ENCODE measurements around the gene FBXW11. TPM values are rescaled to one million over a fixed set of nuclear protein-coding genes. Genes with fewer than 3 reads are reported as not detected.

Gene FBXW11
- total and polyA plus RNA-seq, 8 donors = 47.6 to 56.9 (median 54.4) TPM

- no peak for DNase-seq
- peaks cover 0 to 11% of the 10 kb centered on the region in 2 donors for H3K9me3 ChIP-seq
- no peaks in the 10 kb centered on the region for H3K36me3 ChIP-seq
- no peak for ATAC-seq
- peaks cover 1 to 2% of the 10 kb centered on the region in 2 donors for H3K4me1 ChIP-seq
- no peak overlapping the region for H3K27ac ChIP-seq
- no peak for TF ChIP-seq CTCF (IDR thresholded peaks at IDR 0.05)
- no peaks in the 10 kb centered on the region for H3K27me3 ChIP-seq
- intact Hi-C loops (cut with DNase I) = no loop called here
- H3K4me3 ChIP-seq = no peak overlapping the region
Measured at GRCh38 chr5:171934586-171934985, 71.9 kb downstream of the FBXW11 start.

DNA sequence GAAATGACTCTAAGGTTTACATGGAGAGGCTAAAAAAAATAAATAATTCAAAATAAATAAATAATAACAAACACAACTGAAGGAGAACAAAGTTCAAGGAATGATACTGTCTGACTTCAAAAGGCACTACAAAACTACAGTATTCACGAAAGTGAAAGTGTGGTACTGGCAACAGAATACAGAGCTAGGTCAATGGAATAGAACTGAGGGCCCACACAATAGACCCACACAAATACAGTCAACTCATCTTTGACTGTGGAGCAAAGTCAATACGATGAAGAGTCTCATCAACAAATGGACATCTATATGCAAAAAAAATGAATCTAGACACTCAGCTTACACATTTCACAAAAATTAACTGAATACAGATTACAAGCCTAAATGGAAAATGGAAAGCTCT is 75.3 kb downstream of the FBXW11 start:
- no peaks in the 10 kb centered on the region for H3K36me3 ChIP-seq
- ATAC-seq = no peak
- H3K27ac ChIP-seq = no peak overlapping the region
- no peak overlapping the region for H3K4me3 ChIP-seq
- TF ChIP-seq CTCF (IDR thresholded peaks at IDR 0.05) = no peak
- peaks cover 0 to 6% of the 10 kb centered on the region in 2 donors for H3K4me1 ChIP-seq
- intact Hi-C loops (cut with DNase I) = no loop called here
- no peaks in the 10 kb centered on the region for H3K27me3 ChIP-seq
- no peak for DNase-seq
- H3K9me3 ChIP-seq = peaks cover 0 to 11% of the 10 kb centered on the region in 2 donors

DNA sequence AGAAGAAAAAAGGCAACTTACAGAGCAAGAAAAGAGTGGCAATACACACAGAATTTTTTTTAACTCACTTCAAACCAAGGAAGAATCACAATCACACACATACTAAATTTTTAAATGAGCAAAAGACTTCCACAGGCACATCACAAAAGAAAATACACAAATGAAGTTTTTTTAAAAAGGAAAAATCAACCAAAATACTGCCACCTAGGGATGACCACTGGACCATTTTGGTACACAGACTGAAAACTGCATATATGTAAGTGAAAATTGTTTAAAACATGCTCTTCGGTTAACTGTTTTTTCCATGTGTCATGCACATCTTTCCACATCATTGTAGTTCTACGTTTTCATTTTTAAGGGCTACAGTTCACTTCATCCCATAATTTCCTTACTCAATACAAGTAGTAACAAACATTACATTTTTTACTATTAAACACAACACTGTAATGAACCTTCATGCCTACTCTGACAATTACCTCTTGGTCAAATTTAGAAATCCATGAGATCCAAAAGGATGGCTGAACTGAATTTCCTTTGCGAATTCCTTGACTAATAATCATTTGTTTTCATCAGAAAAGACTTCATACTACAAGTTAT is 79.0 kb downstream of the FBXW11 start:
- DNase-seq = no peak
- TF ChIP-seq CTCF (IDR thresholded peaks at IDR 0.05) = peak in 1 of 2 donors; percentile 13
- Histone ChIP-seq H3K27ac (no peak overlapping the region), H3K27me3 (no peaks in the 10 kb centered on the region), H3K9me3 (peaks cover 0 to 4% of the 10 kb centered on the region in 2 donors), H3K4me3 (no peak overlapping the region), H3K36me3 (no peaks in the 10 kb centered on the region), H3K4me1 (peaks cover 0 to 10% of the 10 kb centered on the region in 2 donors)
- ATAC-seq = no peak
- intact Hi-C loops (cut with DNase I) = no loop called here

DNA sequence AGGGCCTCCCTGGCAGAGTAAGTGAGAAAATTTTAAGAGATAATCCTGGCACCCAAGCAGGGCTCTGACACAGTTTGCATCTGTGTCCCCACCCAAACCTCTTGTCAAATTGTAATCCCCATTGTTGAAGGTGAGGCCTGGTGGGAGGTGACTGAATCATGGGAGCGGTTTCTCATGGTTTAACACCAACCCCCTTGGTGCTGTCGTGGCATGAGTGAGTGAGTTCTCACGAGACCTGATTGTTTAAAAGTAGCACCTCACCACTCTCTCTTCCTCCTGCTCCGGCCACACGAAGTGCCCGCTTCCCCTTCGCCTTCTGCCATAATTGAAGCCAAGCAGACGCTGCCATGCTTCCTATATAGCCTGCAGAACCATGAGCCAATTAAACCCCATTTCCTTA is 80.1 kb downstream of the FBXW11 start:
- no peak overlapping the region for H3K27ac ChIP-seq
- no peak for ATAC-seq
- H3K4me3 ChIP-seq = no peak overlapping the region
- TF ChIP-seq CTCF (IDR thresholded peaks at IDR 0.05) = no peak
- DNase-seq = no peak
- H3K27me3 ChIP-seq = no peaks in the 10 kb centered on the region
- H3K9me3 ChIP-seq = peaks cover 0 to 4% of the 10 kb centered on the region in 2 donors
- peaks cover 0 to 10% of the 10 kb centered on the region in 2 donors for H3K4me1 ChIP-seq
- intact Hi-C loops (cut with DNase I) = no loop called here
- H3K36me3 ChIP-seq = no peaks in the 10 kb centered on the region

DNA sequence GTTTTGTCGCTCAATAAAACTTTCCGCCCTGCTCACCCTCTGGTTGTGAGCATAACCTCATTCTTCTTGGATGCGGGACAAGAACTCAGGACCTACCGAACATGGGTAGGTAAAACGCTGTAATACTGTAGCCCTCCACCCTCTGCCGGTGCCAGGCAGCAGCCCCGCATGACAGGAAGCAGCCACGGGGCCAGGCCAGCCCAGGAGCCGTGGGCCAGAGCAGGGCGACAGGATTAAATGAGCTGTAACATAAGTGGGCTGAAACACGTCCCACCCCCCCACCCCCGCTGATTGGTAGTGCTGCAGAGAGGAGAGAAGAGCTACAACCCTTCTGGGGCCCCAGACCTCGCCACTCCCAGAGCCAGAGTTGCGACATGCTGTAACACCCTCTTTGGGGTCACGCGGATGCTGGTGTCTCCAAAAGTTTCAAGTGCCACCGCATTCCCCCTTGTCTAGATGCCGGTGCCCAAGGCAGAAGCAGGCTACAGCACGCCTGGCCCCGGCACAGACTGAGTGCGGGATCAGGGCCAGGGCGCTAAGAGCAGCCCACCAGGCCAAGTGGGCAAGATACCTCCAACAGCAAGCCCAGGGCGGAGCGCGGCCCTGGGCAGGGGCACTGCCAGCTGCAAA is 81.8 kb downstream of the FBXW11 start:
- H3K4me1 ChIP-seq = peaks cover 0 to 10% of the 10 kb centered on the region in 2 donors
- no peaks in the 10 kb centered on the region for H3K27me3 ChIP-seq
- no peak overlapping the region for H3K27ac ChIP-seq
- TF ChIP-seq CTCF (IDR thresholded peaks at IDR 0.05) = no peak
- no peak overlapping the region for H3K4me3 ChIP-seq
- peaks cover 0 to 4% of the 10 kb centered on the region in 2 donors for H3K9me3 ChIP-seq
- intact Hi-C loops (cut with DNase I) = no loop called here
- no peak for ATAC-seq
- H3K36me3 ChIP-seq = no peaks in the 10 kb centered on the region
- DNase-seq = no peak

Measured in left lung (tissue), 10 donors.